Endometrial microvascular endothelial cells (primary cell): Measurements from ENCODE around the gene CPNE7. TPM values are rescaled to one million over a fixed set of nuclear protein-coding genes. Genes with fewer than 3 reads are reported as not detected.

Experiments used
- in situ Hi-C: cut with HindIII; loops from 2 replicates; pipeline ENCODE4 v1.10.0; 2017; ENCODE audit warnings: low sequenced_read_pairs, low pct_unique_long_range_greater_than_20kb; ENCODE audit errors: inconsistent ontology term
- total RNA-seq: library from RNA; depleted of rRNA; stranded (reverse); fragments of >200 nt; gene quantifications from one replicate; pipeline ENCODE4 v1.2.3, GENCODE V29; 2015; ENCODE audit errors: inconsistent ontology term

The CPNE7 gene
- total RNA-seq, 1 donor from 2014 or later, result 22.9 TPM

DNA sequence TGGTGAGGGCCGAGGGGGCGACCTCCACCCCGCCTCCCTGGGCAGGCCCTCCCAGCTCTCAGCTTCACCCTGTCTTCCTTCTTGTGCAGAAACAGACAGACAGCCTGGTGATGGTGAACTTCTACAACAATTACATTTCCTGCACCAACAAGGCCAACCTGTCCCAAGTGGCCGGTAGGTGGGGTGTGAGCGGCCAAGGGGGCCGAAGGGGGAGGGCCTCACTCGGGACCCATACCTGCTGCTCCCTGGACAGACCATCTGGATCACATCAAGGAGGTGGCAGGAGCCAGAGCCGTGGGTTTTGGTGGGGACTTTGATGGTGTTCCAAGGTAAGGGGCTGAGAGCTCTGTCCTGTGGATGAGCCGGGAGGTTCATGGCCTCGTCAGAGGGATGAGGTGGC lies 61.8 kb downstream of the CPNE7 start:
- in situ Hi-C loops, result no loop called here

DNA sequence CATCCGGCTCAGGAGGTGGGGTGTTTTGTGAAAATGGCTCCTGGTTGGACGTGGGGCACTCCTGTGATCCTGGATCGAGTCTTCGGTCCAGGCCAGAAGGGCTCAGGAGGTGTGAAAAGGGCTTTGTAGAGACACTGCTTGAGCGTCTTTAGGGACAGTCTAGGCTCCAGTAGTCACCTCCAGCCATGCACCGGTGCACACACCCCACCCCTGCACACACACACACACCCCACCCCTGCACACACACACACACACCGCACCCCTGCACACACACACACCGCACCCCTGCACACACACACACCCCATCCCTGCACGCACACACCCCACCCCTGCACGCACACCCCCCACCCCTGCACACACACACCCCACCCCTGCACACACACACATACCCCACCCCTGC lies 62.9 kb downstream of the CPNE7 start:
- in situ Hi-C loops, result no loop called here

DNA sequence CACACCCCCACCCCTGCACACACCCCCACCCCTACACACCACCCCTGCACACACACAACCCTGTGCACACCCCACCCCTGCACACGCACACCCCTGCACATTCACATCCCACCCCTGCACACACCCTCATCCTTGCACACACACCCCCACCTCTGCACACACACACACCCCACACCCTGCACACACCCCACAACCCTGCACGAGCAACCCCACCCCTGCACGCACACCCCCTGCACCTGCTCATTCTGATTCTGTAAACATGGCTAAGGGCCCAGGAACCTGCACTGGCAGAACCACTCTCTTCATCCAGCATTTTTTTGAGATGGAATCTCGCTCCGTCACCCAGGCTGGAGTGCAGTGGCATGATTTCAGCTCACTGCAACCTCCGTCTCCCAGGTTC lies 63.8 kb downstream of the CPNE7 start:
- in situ Hi-C loops, result no loop called here

DNA sequence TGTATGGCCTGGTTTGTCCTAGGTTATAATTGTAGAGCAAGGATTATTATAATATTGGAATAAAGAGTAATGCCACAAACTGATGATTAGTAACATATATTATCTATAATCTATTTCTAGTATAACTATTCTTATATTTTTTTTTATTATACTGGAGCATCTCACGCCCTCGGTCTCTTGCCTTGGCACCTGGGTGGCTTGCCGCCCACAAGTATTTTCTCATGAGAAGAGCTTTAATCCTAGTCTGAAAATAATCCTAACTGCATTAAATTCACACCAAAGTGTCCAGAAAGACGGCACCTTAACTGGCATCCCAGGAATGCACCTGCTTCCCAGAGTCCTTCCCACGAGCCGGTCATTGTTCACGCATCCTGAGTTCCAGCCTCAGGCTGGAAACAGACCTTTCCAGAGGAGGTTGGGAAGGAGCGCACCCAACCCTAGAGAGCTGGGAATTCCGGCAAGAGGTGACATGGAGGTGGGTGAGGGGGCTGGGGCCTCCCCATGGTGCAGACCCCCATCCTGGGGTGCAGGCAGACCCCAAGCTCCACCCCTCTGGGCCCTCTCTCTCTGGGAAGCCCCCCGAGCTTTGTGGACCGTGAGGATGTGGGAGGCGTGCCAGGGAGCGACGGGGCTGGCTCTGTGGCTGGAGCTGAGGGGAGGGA lies 66.0 kb downstream of the CPNE7 start:
- in situ Hi-C loops, result no loop called here

DNA sequence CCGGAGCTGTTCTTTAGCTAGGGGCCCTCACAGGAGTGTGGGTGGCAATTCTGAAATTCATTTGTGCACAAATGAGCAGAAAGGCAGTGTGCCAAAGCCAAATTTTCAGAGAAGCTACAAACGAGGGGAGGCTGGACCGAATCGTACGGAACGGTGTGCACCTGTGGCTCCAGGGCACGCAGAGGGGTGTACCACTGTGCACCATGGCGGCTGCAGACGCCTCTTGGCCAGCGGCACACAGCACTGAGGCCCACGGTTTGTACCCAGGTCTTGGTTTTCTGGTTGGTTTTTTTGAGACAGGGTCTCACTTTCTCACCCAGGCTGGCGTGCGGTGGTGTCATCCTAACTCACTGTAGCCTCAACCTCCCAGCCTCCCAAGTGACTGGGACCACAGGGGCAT lies 67.0 kb downstream of the CPNE7 start:
- in situ Hi-C loops, result no loop called here

DNA sequence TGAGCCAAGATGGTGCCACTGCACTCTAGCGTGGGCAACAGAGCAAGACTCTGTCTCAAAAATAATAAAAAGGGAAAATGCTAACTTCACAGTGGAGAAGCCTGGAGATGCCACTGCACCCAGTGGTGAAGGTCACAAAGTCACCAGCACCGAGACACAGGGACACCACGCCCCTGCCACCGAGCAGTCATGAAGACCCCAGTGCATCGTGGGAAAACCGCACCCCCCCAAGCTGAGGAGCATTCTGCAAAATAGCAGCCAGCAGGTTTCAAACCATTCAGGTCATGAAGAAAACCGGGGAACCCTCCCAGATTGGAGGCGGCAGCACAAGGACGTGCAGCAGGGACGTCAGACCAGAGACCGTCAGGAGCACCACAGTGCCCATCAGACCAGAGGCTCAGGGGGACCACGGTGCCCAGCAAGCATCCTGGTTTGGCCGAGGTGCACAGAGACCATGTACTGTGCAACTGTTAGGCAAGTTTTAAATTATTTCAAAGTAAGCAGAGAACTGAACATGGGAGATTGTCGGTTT lies 68.3 kb downstream of the CPNE7 start:
- in situ Hi-C loops, result no loop called here

DNA sequence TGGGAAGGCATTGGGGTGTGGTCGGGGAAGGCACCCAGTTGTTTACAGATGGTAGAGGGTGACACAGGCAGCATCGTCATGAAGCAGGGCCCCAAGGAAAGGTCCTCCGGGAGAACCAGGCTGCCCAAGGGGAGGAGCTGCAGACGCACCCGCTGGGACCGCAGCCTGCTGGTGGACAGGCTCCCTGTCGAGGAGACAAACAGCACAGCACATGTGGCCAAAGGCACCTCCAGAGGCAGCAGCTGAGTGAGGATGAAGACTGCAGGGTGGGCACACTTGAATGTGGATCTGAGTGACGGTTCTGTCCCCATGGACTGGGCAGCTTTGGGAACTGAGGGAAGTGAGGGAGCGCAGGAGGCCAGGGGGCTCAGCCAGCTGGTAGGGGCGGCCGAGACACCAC lies 69.6 kb downstream of the CPNE7 start:
- in situ Hi-C loops, result no loop called here

DNA sequence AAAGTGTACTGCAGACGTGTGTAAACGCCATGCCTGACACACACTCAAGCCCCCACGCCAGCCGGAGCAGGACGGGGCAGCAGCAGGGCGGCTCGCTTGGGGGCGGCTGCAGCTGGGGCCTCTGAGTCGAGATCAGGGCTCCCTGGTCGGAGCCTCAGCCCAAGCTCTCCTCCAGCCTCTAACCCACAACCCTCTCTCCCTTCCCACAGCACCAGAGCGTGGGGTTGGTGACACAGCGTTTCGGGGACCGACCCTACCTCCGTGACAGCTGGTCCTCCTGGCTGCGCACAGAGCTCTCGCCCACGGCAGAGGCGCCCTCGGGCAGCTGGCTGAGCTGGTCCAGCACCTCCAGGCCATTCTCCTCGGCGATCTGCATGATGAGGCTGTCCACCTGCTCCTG lies 70.7 kb downstream of the CPNE7 start:
- in situ Hi-C loops, result no loop called here

Other genes starting within 250 kb of the CPNE7 start
- gene ANKRD11, start 85.2 kb upstream of the CPNE7 start, total RNA-seq, result 72.5 TPM
- 67.8 TPM for gene SPG7, start 67.4 kb upstream of the CPNE7 start, total RNA-seq
- gene RPL13, start 15.1 kb upstream of the CPNE7 start, total RNA-seq, result 4,119 TPM
- gene DPEP1, start 37.9 kb downstream of the CPNE7 start, total RNA-seq, result not detected
- gene CHMP1A, start 82.0 kb downstream of the CPNE7 start, total RNA-seq, result 110 TPM
- 7.9 TPM for gene SPATA33, start 82.1 kb downstream of the CPNE7 start, total RNA-seq
- 58.4 TPM for gene CDK10, start 110.9 kb downstream of the CPNE7 start, total RNA-seq
- 14.0 TPM for gene SPATA2L, start 125.9 kb downstream of the CPNE7 start, total RNA-seq
- gene VPS9D1, start 145.1 kb downstream of the CPNE7 start, total RNA-seq, result 3.4 TPM
- 24.6 TPM for gene ZNF276, start 145.8 kb downstream of the CPNE7 start, total RNA-seq
- 33.1 TPM for gene FANCA, start 240.9 kb downstream of the CPNE7 start, total RNA-seq